Eye (tissue), 1 donor: Measurements from ENCODE around the gene NCKAP5.
A peak's percentile ranks its signal among the peaks of the same experiment; 100 is the strongest.

ENCODE experiments used
- DNase-seq: peaks from one replicate; pipeline ENCODE4 v3.0.0-alpha.2; 2015

Gene NCKAP5

DNA sequence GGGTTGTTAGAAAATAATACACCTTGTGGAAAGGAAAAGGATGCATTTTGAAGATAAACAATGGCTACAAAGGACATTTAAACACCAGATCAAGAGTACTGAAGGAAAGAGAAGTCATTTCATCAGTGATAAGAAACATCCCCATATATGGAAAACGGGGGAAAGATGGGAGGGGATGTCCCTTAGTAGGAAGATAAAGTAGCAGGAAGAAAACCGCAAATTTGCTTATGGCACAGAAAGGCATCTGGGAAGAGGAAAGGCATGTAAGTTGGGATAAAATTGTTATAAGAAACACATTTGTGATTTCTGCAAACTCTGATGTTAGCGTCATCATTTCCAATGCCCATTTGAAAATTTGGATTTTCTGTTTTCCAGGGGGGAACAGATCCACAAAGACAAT lies 887.7 kb downstream of the NCKAP5 start:
- DNase-seq, result no peak

DNA sequence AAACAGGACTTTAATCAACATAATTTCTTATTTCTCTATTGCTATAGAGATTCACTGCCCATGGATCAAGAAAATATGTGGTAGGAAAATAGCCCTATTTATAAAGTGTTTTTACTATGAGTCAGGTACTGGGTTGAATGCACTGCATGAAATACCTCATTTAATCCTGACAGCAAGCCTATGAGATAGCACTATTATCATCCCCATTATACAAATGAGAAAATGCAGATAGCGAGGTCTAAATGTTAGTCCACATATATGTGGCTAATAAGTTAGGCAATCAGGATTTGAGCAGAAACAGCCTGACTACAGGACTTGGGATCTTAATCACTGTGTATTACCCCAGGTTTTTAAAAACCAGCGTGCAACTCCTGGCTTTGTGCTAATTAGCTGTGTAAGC lies 889.8 kb downstream of the NCKAP5 start:
- no peak for DNase-seq

DNA sequence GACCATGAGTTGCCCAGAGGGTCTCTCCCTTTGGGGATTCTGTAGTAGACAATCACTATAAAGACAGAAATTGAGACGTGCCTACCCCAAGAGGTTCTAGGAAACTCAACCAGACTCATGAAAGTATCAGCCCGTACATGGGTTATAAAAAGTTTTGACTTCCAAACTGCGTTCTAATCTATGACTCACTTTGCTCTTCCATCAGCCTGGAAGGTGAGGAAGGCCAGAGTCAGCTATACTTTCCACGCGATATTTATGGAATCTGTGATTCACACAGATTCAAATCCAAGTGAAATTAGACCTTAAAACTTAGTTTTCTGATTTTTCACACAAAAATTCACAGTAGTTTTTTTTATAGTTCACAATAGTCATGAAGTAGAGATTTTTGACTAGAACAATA lies 890.6 kb downstream of the NCKAP5 start:
- DNase-seq, result no peak

DNA sequence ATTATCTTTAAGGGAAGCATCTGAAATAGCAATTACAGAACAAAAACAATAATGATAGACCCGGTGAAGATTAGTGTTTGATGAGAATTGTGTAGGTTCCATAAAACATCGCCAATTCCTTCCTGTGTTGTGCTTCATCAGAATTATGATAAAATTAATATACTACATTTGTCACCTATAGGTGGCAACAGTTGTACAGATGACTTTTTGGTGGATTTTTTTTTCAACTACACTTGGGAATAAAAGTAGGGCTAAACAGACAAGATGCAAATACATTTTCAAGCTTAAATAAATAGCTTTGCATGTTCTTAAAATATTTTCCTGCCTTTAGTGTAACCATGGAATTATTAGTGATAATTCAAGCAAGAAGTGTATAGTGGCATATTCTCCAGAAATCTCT lies 891.3 kb downstream of the NCKAP5 start:
- no peak for DNase-seq

DNA sequence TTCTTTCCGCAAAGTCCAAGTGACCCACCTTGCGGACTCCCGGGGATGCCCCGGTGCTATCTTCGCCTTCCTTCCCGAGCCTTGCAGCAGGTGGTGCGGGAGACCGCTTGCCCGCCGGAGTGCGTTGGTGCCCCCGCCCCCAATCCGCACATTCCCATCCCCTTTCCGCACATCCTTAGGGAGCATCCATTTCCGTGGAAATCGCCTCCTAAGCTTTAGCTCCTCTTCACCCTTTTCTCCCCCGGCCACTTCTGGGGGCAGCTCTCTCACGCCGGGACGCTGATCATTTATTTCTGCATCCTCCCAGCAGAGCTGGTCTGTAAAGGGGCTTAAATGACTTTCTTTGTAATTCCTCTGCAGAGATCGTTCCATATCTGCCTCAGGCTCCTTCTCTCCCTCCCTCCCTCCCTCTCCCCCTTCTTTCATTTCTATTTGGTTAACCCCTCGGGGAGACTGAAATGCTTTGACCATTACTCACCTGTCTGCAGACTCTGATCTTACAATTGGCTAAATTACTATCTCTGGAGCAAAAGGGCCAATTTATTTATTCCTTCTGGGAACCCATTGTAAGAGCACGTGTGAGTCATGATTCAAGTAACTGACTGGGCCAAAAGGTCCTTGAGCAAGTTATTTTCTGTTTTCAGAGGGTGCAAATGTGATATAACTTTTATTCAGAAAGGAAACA lies 897.0 kb downstream of the NCKAP5 start:
- DNase-seq, result peak; percentile 52

DNA sequence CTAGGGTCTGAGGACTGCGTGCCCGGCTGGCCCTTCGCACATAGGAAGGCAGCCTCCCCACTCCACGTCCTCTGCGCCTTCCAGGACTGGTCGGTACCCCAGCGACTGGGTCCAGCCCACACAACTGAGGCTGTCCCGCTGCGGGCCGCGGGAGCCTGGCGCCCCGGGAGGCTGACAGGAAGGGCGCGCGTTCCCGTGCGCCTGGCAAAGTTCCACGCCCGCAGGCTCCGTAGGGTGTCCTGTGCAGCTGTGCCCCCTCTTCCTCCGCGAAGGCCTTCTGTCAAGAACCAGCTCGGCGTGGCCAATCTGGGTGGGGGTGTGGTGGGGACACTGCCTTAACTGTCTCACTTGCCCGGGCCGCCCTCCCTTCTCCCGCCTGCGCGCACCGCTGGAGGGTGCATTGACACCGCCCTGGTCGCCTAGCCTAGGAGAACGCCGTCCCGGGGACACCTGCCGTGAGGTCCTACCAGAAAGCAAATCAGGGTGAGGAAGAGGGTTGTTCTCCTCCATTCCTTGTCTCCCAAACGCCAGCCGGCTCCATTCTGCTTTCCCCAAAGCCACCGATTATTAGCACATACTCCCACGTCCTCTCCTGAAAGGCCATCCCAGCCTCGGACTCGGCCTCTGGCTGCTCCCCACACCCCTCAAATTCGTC lies 897.6 kb downstream of the NCKAP5 start:
- DNase-seq, result peak; percentile 52

DNA sequence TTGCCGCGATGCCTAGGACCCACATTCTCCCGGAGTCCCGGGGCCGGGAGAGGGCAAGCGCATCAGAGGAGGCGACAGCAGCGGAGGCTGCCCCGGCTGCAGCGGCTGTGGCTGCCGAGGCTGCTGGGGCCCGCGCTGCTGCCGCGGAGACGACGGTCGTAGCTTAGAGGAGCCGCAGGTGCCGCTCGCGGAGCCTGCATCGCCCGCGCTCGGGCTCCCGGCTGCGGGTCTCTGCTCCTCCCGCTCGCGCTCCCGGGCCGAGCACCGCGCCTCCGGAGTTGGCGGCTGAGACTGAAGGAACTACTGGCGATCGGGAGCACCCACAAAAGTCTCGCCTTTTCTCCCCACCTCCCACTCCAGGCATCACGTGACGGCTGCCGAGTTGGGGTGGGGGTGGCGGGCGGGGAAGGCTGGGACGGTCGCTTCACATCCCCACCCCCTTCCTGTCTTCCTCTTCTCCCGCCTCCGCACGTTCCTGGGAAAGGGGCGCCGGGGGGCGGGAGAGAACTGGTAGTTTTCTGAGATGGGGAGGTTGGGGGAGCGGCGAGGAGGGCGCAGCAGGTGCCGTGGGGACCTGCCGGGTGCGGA lies 898.3 kb downstream of the NCKAP5 start, which contains the start of gene LYPD1:
Gene LYPD1 (minus strand): TSS at position 298 of the 588 bp plus-strand sequence. CDS start 273 bp downstream, at position 25.
- peak; percentile 70 for DNase-seq

DNA sequence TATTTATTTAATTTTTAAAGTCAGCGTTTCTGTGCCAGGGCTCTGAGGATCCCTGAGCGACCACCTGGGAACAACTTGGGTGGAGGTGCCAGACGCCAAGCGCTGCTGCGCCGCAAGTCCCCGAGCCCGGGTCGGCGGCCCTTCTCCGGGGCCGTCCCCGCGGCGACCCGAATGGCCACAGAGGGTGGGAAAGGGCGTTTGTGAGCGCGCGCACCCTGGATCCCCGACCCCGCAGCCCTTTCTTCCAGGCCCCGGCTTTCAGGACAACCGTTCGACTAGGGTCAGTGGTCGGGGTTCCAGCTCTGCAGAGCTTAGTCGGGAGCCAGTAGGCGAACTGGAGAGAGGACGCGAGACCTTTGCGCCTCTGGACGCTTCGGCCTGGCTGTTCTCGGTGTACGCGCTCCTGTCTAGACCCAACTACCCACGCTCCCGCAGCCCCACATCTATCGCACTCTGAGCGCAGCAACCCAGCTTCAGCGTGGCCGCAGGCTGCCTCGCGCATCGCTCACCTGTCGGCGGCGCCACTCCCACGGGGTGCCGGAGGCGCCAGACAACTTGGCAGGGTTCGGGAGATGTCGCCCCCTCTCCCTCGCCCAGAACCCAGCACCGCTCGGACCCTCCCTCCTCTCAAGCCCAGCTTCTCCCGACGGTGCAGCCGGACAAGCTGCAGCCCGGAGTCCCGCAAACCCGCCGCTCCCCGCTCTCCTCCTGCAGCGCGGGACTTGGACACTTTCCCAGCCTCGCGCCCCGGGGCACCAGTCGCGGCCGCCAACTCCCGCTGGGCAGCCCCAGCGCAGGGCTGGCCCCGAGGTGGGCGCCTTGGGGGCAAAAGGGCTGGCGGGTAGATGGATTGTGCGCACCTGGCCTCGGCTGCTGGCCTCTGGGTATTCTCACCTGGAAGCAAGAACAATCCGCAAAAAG lies 899.0 kb downstream of the NCKAP5 start:
- peak; percentile 74 for DNase-seq

DNA sequence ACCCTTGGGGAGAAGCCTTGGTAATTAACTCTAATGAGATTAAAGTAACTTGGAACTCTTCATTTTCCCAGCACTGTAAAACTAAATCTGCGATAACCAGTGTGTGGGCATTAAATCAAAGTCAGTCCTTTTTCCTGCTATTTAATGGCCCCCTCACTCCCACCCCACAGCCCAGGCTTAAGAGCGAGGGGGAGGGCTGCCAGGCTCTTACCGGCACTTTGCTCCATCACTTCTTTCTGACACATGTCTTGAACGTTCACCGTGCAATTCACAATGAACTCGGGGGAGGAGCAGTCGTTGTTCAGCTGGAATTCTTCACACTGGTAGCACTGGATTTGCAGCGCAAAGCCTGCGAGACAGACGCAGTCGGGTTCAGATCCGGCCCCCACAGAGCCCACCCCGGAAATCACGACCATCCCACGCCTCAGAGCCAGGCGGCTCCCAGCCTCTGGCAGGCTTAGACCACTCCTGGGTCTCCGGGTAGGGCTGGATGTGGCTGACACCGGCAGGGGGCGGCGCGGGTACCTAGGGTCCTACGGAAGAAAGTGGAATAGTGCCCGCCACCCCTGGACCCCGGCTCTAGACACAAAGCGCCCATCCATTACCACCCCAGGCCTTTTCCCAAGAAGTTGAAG lies 900.0 kb downstream of the NCKAP5 start:
- peak; percentile 75 for DNase-seq

DNA sequence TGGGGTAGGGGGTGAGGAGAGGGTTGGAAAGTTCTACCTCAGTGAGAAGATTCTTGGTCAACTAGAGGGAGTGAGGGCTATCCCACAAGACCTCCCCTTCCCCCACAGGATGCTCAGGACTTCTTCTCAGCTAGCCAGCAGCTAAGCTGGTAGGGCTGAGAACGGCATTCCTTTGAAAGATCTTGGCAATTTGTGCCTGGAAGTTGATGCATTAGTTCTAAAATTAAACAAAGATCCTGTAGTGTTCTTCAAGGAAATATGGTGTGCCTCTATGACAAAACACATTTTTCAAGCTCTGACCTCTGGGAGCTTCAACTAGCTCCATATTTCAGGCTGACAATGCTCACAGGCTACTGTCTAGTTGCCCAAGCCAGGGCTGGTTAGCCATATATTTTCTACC lies 900.6 kb downstream of the NCKAP5 start:
- no peak for DNase-seq

DNA sequence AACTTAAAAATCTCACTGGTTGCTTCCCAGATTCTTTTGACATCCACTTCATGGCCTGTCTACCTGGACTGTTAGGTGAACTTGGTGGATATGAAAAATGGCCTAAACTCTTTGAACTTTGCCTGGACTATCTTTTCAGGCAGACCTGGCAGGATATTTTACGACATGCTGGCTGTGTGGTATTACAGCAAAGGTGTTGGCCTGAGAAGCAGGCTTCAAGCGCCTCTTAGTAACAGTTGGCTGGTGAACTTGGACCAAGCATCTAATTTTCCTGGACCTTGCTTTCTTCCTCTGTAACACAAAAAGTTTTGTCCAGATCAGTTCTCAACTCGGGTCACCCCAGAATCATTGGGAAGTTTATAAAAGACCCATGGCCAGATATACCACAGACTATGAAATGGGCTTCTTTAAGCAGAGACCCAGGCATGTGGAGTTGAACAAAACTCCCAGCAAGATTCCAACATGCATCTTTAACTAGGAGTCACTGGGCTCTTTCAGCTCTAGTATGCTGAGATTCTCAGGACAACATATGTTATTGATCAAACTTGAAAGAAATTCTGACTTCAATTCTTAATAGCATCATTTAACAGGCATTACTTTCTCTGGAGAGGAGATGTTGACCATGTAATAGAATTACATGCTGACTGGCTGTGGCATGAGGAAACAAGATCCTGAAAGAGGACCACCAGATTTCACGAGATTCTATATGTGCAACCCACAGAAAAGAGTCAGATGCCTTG lies 902.7 kb downstream of the NCKAP5 start:
- no peak for DNase-seq

DNA sequence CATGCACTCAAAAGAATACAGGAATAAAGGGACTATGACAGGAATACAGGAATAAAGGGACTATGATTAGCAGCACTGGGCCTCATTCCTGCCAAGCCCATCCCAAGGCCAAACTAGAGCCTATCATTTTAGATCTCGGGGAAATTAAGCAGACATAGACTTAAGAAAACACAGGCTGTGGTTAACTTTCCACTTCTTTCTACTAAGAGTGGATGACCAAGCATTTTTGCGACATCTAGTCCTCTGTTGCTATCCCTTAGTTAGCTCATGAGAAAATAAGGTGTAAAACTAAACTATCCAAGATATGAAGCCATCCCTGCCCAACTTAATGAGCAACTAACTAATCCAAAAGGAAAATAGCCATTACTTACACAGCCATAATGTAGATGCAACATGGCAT lies 904.2 kb downstream of the NCKAP5 start:
- DNase-seq, result no peak

DNA sequence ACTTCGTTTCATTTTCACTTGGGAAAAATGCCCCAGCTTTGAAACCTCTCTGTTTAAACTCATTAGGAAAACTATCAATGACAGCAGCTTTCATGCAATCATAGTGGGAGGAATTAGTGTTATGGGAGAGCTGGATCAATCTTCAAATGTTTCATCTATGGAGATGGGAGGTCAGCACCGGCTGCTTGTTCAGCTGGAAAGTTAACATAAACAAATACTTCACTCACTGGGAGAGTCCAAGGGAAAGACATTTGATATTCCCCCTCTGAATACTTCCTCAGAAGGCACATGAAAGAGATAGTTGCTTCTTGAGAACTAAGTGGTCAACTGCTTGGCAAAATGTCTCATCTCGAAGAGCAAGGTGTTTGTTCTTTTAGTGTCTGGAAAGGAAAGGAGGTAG lies 905.5 kb downstream of the NCKAP5 start:
- DNase-seq, result peak; percentile 32

DNA sequence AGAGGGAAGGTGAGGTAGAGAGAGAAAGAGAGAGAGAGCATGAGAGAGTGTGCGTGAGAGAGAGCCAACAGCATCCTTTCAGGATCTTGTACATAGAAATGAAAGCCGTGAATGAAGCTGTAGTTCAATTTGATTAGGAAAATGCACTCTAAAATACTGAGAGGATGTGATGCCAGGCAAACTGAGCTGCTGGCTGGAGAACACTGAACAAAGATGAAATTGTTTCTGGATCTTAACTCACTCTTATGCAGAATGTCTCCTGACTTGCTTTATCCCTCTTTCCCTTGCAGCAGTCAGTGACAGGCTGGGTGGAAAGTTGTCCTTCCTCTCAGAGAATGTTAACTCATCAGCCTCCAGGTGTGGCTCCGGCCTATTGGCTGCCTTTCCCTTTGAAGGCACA lies 908.9 kb downstream of the NCKAP5 start:
- DNase-seq, result no peak

DNA sequence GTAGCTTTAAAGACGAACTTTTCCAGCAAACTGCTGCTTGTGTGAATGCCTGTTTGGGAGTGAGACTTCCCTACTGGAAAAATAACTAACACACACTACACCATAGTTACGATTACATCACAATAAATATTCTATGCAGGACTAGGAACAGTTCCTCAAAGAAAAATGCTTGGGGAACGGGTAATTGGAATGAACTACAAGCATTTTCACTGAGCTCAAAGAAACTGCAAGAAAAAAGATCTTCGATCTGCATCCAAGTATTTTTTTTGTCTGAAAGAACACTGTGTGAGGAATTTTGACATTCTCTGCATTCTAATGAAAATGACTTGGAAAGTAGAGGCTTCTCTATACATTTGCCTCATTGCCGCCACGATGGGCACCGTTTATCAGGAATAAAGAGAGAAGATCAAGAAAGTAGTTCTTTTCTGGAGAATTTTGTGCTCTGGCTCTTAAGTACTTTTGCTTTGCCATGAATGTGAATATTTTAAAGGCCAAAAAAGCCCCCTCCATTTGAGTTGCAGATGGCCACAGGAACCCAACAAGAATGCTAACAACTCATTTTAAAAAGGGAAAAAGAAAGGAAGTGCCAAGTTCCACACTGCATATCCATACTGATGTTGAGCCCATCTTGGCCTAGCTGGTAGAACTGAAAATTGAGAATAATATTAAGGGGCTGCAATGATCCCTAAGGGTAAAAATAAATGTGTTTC lies 911.8 kb downstream of the NCKAP5 start:
- DNase-seq, result no peak

DNA sequence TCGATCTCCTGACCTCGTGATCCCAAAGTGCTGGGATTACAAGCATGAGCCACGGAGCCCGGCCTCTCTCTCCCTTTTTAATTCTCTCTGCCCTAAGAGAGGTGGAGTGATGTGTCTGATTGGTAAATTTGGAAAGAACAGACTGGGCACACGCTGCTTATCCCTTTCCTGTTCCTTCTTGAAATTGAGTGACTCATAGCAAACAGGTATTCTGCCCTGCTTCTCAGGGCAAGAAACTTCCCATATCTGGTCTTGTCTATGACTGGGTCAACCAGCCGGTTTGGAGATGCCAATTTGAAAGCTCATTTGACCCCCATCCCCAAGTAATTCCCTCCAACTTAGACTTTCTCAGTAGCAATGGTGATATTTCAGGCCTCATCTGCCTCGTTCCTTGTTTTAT lies 913.3 kb downstream of the NCKAP5 start:
- DNase-seq, result no peak

DNA sequence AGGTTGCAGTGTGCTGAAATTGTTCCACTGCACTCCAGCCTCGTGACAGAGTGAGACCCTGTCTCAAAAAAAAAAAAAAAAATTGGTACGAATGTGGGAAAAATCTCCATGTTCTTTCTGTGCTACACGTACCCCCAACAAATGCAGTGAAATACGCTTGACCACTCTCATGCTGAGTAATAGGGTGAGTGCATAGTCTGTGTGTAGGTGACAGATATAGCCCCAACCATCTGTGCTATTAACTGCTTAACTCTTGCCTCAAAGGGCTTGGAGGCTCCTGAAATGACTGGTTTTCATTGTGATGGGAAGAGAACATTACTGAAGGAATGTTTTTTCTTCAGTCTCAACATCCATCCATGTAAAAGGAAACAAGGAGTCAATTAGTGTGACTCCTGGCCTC lies 913.9 kb downstream of the NCKAP5 start:
- DNase-seq, result no peak

DNA sequence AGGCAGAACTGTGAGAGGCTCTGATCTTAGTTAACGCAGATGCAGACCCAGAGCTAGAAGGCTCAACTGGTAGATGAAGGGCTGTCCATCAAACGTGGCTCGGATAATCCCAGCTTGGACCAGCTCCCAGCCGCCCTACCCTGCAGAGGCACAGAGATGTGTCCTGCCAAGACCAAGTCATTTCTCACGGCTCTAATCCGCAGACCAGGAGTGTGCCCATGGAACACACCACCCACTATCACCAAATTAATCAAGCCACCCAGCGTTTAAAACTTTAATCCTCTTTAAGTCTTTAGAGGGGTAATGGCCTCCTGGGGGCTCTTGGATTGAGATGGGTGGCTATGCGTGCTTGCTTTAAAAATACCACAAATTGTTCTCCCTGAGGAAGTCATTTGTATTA lies 915.8 kb downstream of the NCKAP5 start:
- peak; percentile 23 for DNase-seq

DNA sequence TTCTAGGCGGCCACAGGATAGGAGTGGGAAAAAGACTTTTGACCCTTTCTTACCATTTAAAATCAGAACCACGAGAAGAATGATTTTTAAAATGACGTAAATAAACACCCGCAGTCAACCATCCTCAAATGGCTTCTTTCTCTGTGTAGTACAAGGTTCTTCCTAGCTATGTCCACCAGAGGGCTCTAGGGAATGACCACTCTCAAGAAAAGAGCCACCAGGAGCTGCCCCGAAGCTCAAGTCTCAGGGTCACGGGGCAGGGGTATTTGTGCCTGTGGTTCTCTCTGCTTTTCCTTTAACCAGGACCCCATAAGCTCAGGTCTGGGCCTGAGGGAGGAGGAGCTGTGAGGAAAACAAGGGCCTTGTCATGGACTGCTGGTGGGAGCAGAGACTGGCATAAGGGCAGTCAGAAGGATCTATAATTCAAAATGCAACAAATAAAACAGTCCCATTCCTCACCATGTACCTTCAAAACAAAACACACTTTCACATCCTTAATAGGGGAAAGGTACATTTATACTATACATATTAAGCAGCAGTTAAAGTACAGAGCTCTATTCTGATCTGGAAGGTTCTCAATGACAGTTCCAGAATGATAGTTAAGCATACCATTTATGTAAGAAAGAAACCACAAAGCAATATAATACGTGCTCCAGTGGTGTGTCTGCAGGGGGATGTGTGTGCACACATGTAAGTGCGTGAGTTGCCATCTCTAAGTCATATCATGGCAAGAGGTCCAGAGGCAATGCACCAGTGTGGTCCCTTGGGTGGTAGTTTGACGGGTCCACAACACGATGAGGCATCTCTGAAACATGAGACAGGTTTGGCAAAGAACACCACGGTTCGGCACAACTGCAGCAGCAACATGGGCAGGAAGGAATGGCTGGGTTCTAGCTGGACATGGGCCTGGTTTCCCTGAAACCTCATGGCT lies 916.9 kb downstream of the NCKAP5 start:
- peak; percentile 56 for DNase-seq

DNA sequence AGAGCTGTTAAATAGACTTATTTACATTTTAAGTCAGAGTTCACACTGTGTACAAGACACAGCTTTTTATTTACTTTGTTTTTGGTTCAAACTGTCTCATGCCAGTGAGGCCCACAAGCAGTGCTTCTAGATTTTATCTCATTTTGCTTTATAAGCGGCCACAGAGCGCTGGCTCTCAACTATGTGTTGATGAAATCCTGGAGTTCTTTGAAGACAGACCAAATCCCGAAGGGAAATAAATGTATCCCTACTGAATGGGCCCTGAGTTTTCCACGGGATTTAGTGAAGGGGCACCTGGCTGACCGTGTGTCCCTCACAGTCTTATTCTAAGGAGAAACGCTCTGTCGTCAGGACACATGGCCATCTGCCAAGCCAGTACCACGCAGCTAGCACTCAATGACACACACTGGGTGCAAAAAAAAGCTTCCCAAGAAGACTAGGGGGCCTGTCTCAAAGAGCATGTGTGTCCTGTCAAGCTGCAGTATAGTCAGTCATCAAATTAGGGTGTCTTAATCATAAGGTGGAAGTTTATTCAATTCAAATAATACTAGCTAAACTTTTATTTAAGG lies 921.6 kb downstream of the NCKAP5 start:
- no peak for DNase-seq
